ENCODE results near the gene SCART1. TPM values are rescaled to one million over a fixed set of nuclear protein-coding genes. Genes with fewer than 3 reads are reported as not detected.
"Not testable (repeated sequence)": the region's sequence is repeated elsewhere in the genome, so short reads cannot be mapped to it uniquely, and the experiment has no call there.

Gene SCART1
- polyA plus RNA-seq (2013, experiment 1 of 2), result 0.81 TPM
- polyA plus RNA-seq (2013, experiment 2 of 2), result 0.81 TPM

DNA sequence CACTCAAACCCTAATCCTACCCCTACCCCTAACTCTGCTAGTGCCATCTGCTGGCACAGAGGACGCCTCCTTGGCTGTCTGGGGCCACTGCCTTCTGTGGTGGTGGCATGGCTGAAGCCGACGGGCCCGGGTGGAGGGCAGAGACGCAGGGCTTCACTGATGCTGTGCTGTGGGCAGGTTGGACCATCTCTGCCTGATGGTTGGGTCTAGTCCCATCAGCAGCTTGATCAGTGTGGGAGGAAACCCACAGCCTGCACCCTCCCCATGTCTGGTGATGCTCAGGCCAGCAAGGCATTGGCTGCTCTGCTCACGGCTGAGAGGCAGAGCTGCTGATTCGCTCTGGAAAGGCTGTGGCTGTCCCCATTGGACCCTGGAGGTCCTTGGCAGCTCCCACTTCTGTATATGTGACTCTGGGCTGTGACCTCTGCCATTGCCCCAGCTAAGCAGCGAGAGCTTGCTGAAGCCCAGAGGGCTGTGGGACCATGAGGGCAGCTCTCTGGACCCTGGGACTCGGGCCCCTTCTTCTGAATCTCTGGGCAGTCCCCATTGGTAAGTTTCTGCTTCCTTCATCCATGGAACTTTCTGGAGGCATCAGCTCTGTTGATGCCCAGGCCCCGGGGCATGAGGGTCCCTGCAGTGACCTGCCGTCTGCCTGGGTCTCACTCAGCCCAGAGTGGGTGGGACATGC, at the start of gene SCART1:
TSS of gene SCART1 (plus strand) at position 430 of the 688 bp plus-strand sequence. CDS start at position 483, 53 bp downstream.
- Histone ChIP-seq H3K27ac (ENCODE audit: low read depth, low read length, severe bottlenecking) (no peak within 1 kb of the TSS), H3K36me3 (ENCODE audit: control insufficient read depth, insufficient read depth, low read length) (no peaks in the 10 kb centered on the region), H3K9me3 (ENCODE audit: control insufficient read depth, low read length) (peaks cover 55% of the 10 kb centered on the region), H3K4me3 (ENCODE audit: extremely low read depth, insufficient read depth, low read length, poor library complexity, severe bottlenecking) (no peak within 1 kb of the TSS), H3K4me1 (ENCODE audit: control insufficient read depth, insufficient read depth, low read length, poor library complexity, severe bottlenecking) (no peaks in the 10 kb centered on the region)
- 73 to 76% methylated on average over 11 of the region's 11 CpGs for WGBS, 2 experiments (ENCODE audit: insufficient coverage in 2 of 2)

GRCh38 chr10:133405272-133405671, 48.5 kb upstream of the SCART1 start:
- Histone ChIP-seq H3K4me3 (ENCODE audit: extremely low read depth, insufficient read depth, low read length, poor library complexity, severe bottlenecking) (no peak overlapping the region), H3K9me3 (ENCODE audit: control insufficient read depth, low read length) (peaks cover 8% of the 10 kb centered on the region), H3K27ac (ENCODE audit: low read depth, low read length, severe bottlenecking) (no peak overlapping the region), H3K36me3 (ENCODE audit: control insufficient read depth, insufficient read depth, low read length) (peaks cover 96% of the 10 kb centered on the region), H3K4me1 (ENCODE audit: control insufficient read depth, insufficient read depth, low read length, poor library complexity, severe bottlenecking) (peaks cover 9% of the 10 kb centered on the region)
- 94 to 100% methylated on average over 1 to 2 of the region's 2 CpGs for WGBS, 2 experiments (ENCODE audit: insufficient coverage in 2 of 2)

GRCh38 chr10:133405844-133406527, 47.8 kb upstream of the SCART1 start:
- H3K4me3 ChIP-seq (ENCODE audit: extremely low read depth, insufficient read depth, low read length, poor library complexity, severe bottlenecking), result no peak overlapping the region
- H3K36me3 ChIP-seq (ENCODE audit: control insufficient read depth, insufficient read depth, low read length), result peaks cover 96% of the 10 kb centered on the region
- H3K27ac ChIP-seq (ENCODE audit: low read depth, low read length, severe bottlenecking), result no peak overlapping the region
- peaks cover 9% of the 10 kb centered on the region for H3K4me1 ChIP-seq (ENCODE audit: control insufficient read depth, insufficient read depth, low read length, poor library complexity, severe bottlenecking)
- 98 to 100% methylated on average over 2 to 6 of the region's 8 CpGs for WGBS, 2 experiments (ENCODE audit: insufficient coverage in 2 of 2)
- peaks cover 14% of the 10 kb centered on the region for H3K9me3 ChIP-seq (ENCODE audit: control insufficient read depth, low read length)

DNA sequence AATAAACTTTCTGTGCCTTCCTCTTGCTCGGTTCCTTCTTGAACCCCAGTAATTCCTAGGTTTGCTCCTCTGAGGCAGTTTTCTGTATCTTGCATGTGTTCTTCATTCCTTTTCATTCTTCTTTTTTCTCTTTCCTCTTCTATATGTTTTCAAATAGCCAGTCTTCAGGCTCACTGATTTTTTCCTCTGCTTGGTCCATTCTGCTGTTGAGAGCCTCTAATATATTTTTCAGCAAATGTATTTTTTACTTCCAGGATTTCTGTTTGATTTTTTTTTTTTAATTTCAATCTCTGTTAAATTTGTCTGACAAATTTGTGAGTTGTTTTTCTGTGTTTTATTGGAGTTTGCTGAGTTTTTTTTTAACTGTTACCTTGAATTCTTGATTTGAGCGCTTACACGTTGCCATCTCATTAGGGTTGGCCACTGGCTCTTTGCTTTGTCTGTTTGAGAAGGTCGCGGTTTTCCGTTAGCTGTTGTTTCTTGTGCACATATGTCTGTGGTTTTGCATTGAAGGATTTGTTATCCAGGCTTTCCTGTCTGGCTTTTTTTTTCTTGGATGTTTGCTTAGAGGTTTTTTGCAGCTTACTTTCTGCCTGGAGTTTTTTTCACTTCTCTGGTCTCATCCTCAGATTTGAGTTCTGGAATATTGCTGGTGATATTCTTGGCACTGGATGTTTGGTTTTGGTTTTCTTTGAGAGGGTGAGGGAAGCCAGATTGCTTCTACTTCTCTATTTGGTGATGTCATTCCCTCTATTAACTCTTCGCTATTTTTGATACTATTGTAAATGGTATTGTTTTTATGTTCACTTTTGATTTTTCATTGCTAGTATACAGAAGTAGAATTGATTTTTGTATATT, 42.0 kb upstream of the SCART1 start:
- Histone ChIP-seq H3K36me3 (ENCODE audit: control insufficient read depth, insufficient read depth, low read length) (peaks cover 86% of the 10 kb centered on the region), H3K4me3 (ENCODE audit: extremely low read depth, insufficient read depth, low read length, poor library complexity, severe bottlenecking) (no peak overlapping the region), H3K9me3 (ENCODE audit: control insufficient read depth, low read length) (peaks cover 37% of the 10 kb centered on the region), H3K4me1 (ENCODE audit: control insufficient read depth, insufficient read depth, low read length, poor library complexity, severe bottlenecking) (no peaks in the 10 kb centered on the region), H3K27ac (ENCODE audit: low read depth, low read length, severe bottlenecking) (no peak overlapping the region)
- WGBS, 2 experiments (ENCODE audit: insufficient coverage in 2 of 2), result 90 to 100% methylated on average over 5 to 6 of the region's 7 CpGs

- Histone ChIP-seq H3K4me3 (ENCODE audit: extremely low read depth, insufficient read depth, low read length, poor library complexity, severe bottlenecking) (no peak overlapping the region), H3K9me3 (ENCODE audit: control insufficient read depth, low read length) (peaks cover 37% of the 10 kb centered on the region), H3K36me3 (ENCODE audit: control insufficient read depth, insufficient read depth, low read length) (peaks cover 80% of the 10 kb centered on the region)
These were observed 41.4 kb upstream of the SCART1 start for GRCh38 chr10:133412381-133412711.

DNA sequence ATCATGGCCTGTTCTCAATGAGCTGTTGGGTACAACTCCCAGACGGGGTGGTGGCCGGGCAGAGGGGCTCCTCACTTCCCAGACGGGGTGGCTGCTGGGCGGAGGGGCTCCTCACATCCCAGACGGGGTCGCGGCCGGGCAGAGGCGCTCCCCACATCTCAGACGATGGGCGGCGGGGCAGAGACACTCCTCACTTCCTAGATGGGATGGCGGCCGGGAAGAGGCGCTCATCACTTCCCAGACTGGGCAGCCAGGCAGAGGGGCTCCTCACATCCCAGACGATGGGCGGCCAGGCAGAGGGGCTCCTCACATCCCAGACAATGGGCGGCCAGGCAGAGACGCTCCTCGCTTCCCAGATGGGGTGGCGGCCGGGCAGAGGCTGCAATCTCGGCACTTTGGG, 39.3 kb upstream of the SCART1 start:
- peaks cover 36% of the 10 kb centered on the region for H3K9me3 ChIP-seq (ENCODE audit: control insufficient read depth, low read length)
- not testable (repeated sequence) for H3K27ac ChIP-seq (ENCODE audit: low read depth, low read length, severe bottlenecking); H3K4me3 ChIP-seq (ENCODE audit: extremely low read depth, insufficient read depth, low read length, poor library complexity, severe bottlenecking); H3K4me1 ChIP-seq (ENCODE audit: control insufficient read depth, insufficient read depth, low read length, poor library complexity, severe bottlenecking)
- H3K36me3 ChIP-seq (ENCODE audit: control insufficient read depth, insufficient read depth, low read length), result peaks cover 68% of the 10 kb centered on the region
- WGBS, 2 experiments (ENCODE audit: insufficient coverage in 2 of 2), result 91 to 97% methylated on average over 4 to 19 of the region's 23 CpGs

More at GRCh38 chr10:133412381-133412711, 41.4 kb upstream of the SCART1 start:
- Histone ChIP-seq H3K27ac (ENCODE audit: low read depth, low read length, severe bottlenecking) (no peak overlapping the region), H3K4me1 (ENCODE audit: control insufficient read depth, insufficient read depth, low read length, poor library complexity, severe bottlenecking) (no peaks in the 10 kb centered on the region)

GRCh38 chr10:133415752-133416151, 38.0 kb upstream of the SCART1 start:
- H3K27ac ChIP-seq (ENCODE audit: low read depth, low read length, severe bottlenecking), result no peak overlapping the region
- H3K36me3 ChIP-seq (ENCODE audit: control insufficient read depth, insufficient read depth, low read length), result peaks cover 68% of the 10 kb centered on the region
- WGBS, 2 experiments (ENCODE audit: insufficient coverage in 2 of 2), result 92 to 96% methylated on average over 22 to 25 of the region's 25 CpGs
- no peak overlapping the region for H3K4me3 ChIP-seq (ENCODE audit: extremely low read depth, insufficient read depth, low read length, poor library complexity, severe bottlenecking)
- H3K4me1 ChIP-seq (ENCODE audit: control insufficient read depth, insufficient read depth, low read length, poor library complexity, severe bottlenecking), result no peaks in the 10 kb centered on the region
- peaks cover 25% of the 10 kb centered on the region for H3K9me3 ChIP-seq (ENCODE audit: control insufficient read depth, low read length)

GRCh38 chr10:133418289-133418993, 35.3 kb upstream of the SCART1 start:
- Histone ChIP-seq H3K9me3 (ENCODE audit: control insufficient read depth, low read length) (peaks cover 3% of the 10 kb centered on the region), H3K36me3 (ENCODE audit: control insufficient read depth, insufficient read depth, low read length) (peaks cover 42% of the 10 kb centered on the region), H3K27ac (ENCODE audit: low read depth, low read length, severe bottlenecking) (no peak overlapping the region), H3K4me3 (ENCODE audit: extremely low read depth, insufficient read depth, low read length, poor library complexity, severe bottlenecking) (no peak overlapping the region), H3K4me1 (ENCODE audit: control insufficient read depth, insufficient read depth, low read length, poor library complexity, severe bottlenecking) (no peaks in the 10 kb centered on the region)
- 94% methylated on average over 13 of the region's 14 CpGs for WGBS, 2 experiments (ENCODE audit: insufficient coverage in 2 of 2)

GRCh38 chr10:133419211-133419950, 34.4 kb upstream of the SCART1 start:
- WGBS, 2 experiments (ENCODE audit: insufficient coverage in 2 of 2), result 93 to 96% methylated on average over 32 to 33 of the region's 34 CpGs
- no peaks in the 10 kb centered on the region for H3K4me1 ChIP-seq (ENCODE audit: control insufficient read depth, insufficient read depth, low read length, poor library complexity, severe bottlenecking)
- H3K36me3 ChIP-seq (ENCODE audit: control insufficient read depth, insufficient read depth, low read length), result peaks cover 35% of the 10 kb centered on the region
- no peak overlapping the region for H3K27ac ChIP-seq (ENCODE audit: low read depth, low read length, severe bottlenecking)
- peaks cover 3% of the 10 kb centered on the region for H3K9me3 ChIP-seq (ENCODE audit: control insufficient read depth, low read length)
- H3K4me3 ChIP-seq (ENCODE audit: extremely low read depth, insufficient read depth, low read length, poor library complexity, severe bottlenecking), result no peak overlapping the region

GRCh38 chr10:133420028-133420427, 33.7 kb upstream of the SCART1 start:
- H3K4me3 ChIP-seq (ENCODE audit: extremely low read depth, insufficient read depth, low read length, poor library complexity, severe bottlenecking), result no peak overlapping the region
- WGBS, 2 experiments (ENCODE audit: insufficient coverage in 2 of 2), result 97 to 98% methylated on average over 14 to 16 of the region's 17 CpGs
- peaks cover 3% of the 10 kb centered on the region for H3K9me3 ChIP-seq (ENCODE audit: control insufficient read depth, low read length)
- peaks cover 33% of the 10 kb centered on the region for H3K36me3 ChIP-seq (ENCODE audit: control insufficient read depth, insufficient read depth, low read length)
- H3K27ac ChIP-seq (ENCODE audit: low read depth, low read length, severe bottlenecking), result no peak overlapping the region
- H3K4me1 ChIP-seq (ENCODE audit: control insufficient read depth, insufficient read depth, low read length, poor library complexity, severe bottlenecking), result no peaks in the 10 kb centered on the region
